SU-DHL-6 (cell line): ENCODE measurements around the gene SMARCD3.

Experiments used
- H2AFZ ChIP-seq: fragments of 200-600 bp; sonication (generic); 2 replicates; pipeline ENCODE4 v1.6.1; 2014; ENCODE audit warnings: low read depth, mild to moderate bottlenecking, moderate library complexity, mixed read lengths, antibody characterized with exemption, low read length; ENCODE audit not compliant: severe bottlenecking
- H3F3A ChIP-seq: fragments of 200-600 bp; shearing (Covaris generic); 2 replicates; pipeline ENCODE4 v1.6.0; 2016; ENCODE audit warnings: antibody characterized with exemption, mild to moderate bottlenecking; ENCODE audit not compliant: insufficient read depth
- H3K27ac ChIP-seq: fragments of 200-600 bp; sonication (generic); 2 replicates; pipeline ENCODE4 v1.5.1; 2016; ENCODE audit warnings: low read depth, mild to moderate bottlenecking, low read length, moderate library complexity, mixed read lengths
- H3K27me3 ChIP-seq: fragments of 200-600 bp; sonication (generic), shearing (Covaris generic); 2 replicates; pipeline ENCODE4 v1.6.0; 2014; ENCODE audit warnings: mild to moderate bottlenecking, low read length
- H3K36me3 ChIP-seq: fragments of 200-600 bp; sonication (generic); 2 replicates; pipeline ENCODE4 v1.6.1; 2014; ENCODE audit warnings: mild to moderate bottlenecking, low read length, mixed read lengths
- H3K4me2 ChIP-seq: fragments of 300-600, 200-600 bp; shearing (Covaris generic), sonication (generic); 2 replicates; pipeline ENCODE4 v1.6.0; 2014; ENCODE audit warnings: low read length, low read depth, mild to moderate bottlenecking; ENCODE audit not compliant: poor library complexity, severe bottlenecking
- H3K4me3 ChIP-seq: fragments of 200-600 bp; sonication (generic); 2 replicates; pipeline ENCODE4 v1.5.1; 2014; ENCODE audit warnings: antibody characterized with exemption, low read length, mild to moderate bottlenecking, mixed read lengths; ENCODE audit not compliant: insufficient read depth, poor library complexity, severe bottlenecking
- H3K79me2 ChIP-seq: fragments of 200-600 bp; sonication (generic); 2 replicates; pipeline ENCODE4 v1.6.1; 2014; ENCODE audit warnings: mild to moderate bottlenecking, low read length, moderate library complexity; ENCODE audit not compliant: insufficient read depth
- H3K9ac ChIP-seq: fragments of 200-600 bp; sonication (generic); 2 replicates; pipeline ENCODE4 v1.7.0; 2014; ENCODE audit warnings: mild to moderate bottlenecking, low read length
- H3K9me2 ChIP-seq: fragments of 200-600 bp; sonication (generic); replicated peaks from 2 replicates; pipeline ENCODE4 v1.6.1; 2014; ENCODE audit warnings: low read length; ENCODE audit not compliant: insufficient read depth
- H3K9me3 ChIP-seq: fragments of 200-600 bp; sonication (generic); 2 replicates; pipeline ENCODE4 v1.6.1; 2014; ENCODE audit warnings: low read length, mixed read lengths; ENCODE audit not compliant: insufficient read depth
- H4K20me1 ChIP-seq: fragments of 200-600 bp; sonication (generic); 2 replicates; pipeline ENCODE4 v1.6.1; 2014; ENCODE audit warnings: low read depth, mild to moderate bottlenecking, antibody characterized with exemption, low read length, moderate library complexity, mixed read lengths
- CTCF ChIP-seq: fragments of 200-600 bp; sonication (generic); IDR thresholded peaks from one replicate; pipeline ENCODE4 v1.5.1; 2017; ENCODE audit warnings: antibody characterized with exemption, mild to moderate bottlenecking, low read length, moderate library complexity; ENCODE audit not compliant: insufficient read depth, poor library complexity, severe bottlenecking
- EZH2phosphoT487 ChIP-seq: fragments of 200-600 bp; sonication (generic), shearing (Covaris generic); conservative IDR thresholded peaks from 2 replicates; pipeline ENCODE4 v1.6.1; 2018; ENCODE audit warnings: mild to moderate bottlenecking, antibody characterized with exemption, low read length, moderate library complexity, mixed read lengths

The SMARCD3 gene

GRCh38 chr7:151283302-151283701 lies 34.8 kb upstream of the SMARCD3 start:
- H4K20me1 ChIP-seq = no peaks in the 10 kb centered on the region
- no peaks in the 10 kb centered on the region for H3K79me2 ChIP-seq
- H3K4me3 ChIP-seq = no peak overlapping the region
- no peak overlapping the region for H3K27ac ChIP-seq
- no peaks in the 10 kb centered on the region for H3F3A ChIP-seq
- H3K9ac ChIP-seq = no peak overlapping the region
- no peaks in the 10 kb centered on the region; the same call in 1 of the 2 replicates for H3K27me3 ChIP-seq
- H3K9me3 ChIP-seq = no peaks in the 10 kb centered on the region
- TF ChIP-seq EZH2phosphoT487 (no peak), CTCF (no peak)
- H3K4me2 ChIP-seq = no peak overlapping the region
- H3K36me3 ChIP-seq = no peaks in the 10 kb centered on the region
- H3K9me2 ChIP-seq = no peaks in the 10 kb centered on the region
- H2AFZ ChIP-seq = no peak overlapping the region

DNA sequence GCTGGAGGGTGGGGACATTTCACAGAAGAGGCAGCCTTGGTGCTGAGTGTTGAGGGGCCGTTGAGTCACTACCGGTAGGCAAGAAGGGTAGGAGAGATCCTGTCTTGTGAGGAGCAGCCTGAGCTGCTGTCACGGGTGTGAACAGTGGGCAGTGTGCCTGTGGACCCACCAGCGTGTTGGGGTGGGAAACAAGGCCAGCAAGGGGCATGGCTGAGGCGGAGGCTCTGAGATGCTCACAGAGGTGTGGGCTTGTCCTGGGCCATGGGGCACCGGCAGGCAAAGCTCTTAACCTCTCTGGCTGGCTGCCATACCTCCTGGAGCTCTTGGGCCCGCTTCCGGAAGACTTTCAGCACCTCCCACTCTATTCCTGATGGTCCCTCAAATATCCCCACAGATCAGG lies 33.6 kb upstream of the SMARCD3 start:
- Histone ChIP-seq H4K20me1 (no peaks in the 10 kb centered on the region), H2AFZ (no peak overlapping the region), H3K27me3 (no peaks in the 10 kb centered on the region; the same call in 1 of the 2 replicates), H3K4me2 (no peak overlapping the region), H3K36me3 (no peaks in the 10 kb centered on the region), H3K9me2 (no peaks in the 10 kb centered on the region), H3F3A (no peaks in the 10 kb centered on the region), H3K27ac (no peak overlapping the region), H3K9me3 (no peaks in the 10 kb centered on the region), H3K4me3 (no peak overlapping the region), H3K79me2 (no peaks in the 10 kb centered on the region), H3K9ac (no peak overlapping the region)
- TF ChIP-seq EZH2phosphoT487 (no peak), CTCF (no peak)

DNA sequence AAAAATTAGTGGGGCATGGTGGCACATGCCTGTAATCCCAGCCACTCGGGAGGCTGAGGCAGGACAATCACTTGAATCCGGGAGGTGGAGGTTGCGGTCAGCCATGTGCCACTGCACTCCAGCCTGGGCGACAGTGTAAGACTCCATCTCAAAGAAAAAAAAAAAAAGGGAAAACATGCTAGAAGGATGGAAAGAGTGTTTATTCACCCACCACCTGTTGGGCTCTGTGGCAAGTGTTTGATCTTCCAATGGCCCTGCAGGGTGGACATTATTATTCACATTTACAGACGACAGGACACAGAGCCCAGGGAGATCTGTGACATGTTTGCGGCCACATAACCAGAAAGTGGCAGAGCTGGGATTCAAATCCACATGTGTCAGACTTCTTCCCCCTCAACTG lies 33.2 kb upstream of the SMARCD3 start:
- H3K27ac ChIP-seq = no peak overlapping the region
- H3K36me3 ChIP-seq = no peaks in the 10 kb centered on the region
- no peaks in the 10 kb centered on the region for H3F3A ChIP-seq
- no peaks in the 10 kb centered on the region for H4K20me1 ChIP-seq
- H3K4me2 ChIP-seq = no peak overlapping the region
- no peak overlapping the region for H3K9ac ChIP-seq
- no peaks in the 10 kb centered on the region for H3K9me2 ChIP-seq
- H3K79me2 ChIP-seq = no peaks in the 10 kb centered on the region
- no peak overlapping the region for H3K4me3 ChIP-seq
- no peak for TF ChIP-seq CTCF
- no peak for TF ChIP-seq EZH2phosphoT487
- no peaks in the 10 kb centered on the region; the same call in 1 of the 2 replicates for H3K27me3 ChIP-seq
- no peaks in the 10 kb centered on the region for H3K9me3 ChIP-seq
- no peak overlapping the region for H2AFZ ChIP-seq
